Naive thymus-derived CD4-positive, alpha-beta T cell (primary cell): Measurements from ENCODE around the gene OTOP1. TPM values are rescaled to one million over a fixed set of nuclear protein-coding genes. Genes with fewer than 3 reads are reported as not detected.
"Not testable (repeated sequence)": the region's sequence is repeated elsewhere in the genome, so short reads cannot be mapped to it uniquely, and the experiment has no call there.

Experiments
- ATAC-seq: fragments of 150-1000 bp; cut with Tn5 transposase; 2 replicates; pipeline ENCODE4 v1.10.0; 2021; ENCODE audit warnings: mild to moderate bottlenecking, moderate library complexity
- CTCF ChIA-PET: fragments of 350-600 bp; sonication (Branson Sonifier 250); formaldehyde crosslinking; loops from one replicate; lab custom pipeline; 2021; ENCODE audit warnings: antibody characterized with exemption; lab: Charles Lee
- POLR2A ChIA-PET: fragments of 350-600 bp; sonication (Branson Sonifier 250); formaldehyde crosslinking; loops from one replicate; lab custom pipeline; 2021; ENCODE audit warnings: antibody characterized with exemption, inconsistent platforms; lab: Charles Lee
- DNase-seq, 9 donors: peaks; one replicate each; pipeline versions ENCODE4 v3.0.0 to v3.0.0-alpha.2; 2020 to 2022; ENCODE audit warnings: mixed read lengths in 1 of 9
- H3K27ac ChIP-seq: one replicate; pipeline ENCODE4 v1.7.0; 2013; ENCODE audit warnings: mild to moderate bottlenecking, low read depth, low read length, moderate library complexity
- H3K27me3 ChIP-seq, 2 donors: one replicate each; pipeline ENCODE4 v1.7.0; 2013; ENCODE audit warnings: low read length in 2 of 2, mild to moderate bottlenecking in 2 of 2, moderate library complexity in 2 of 2; ENCODE audit not compliant: control insufficient read depth in 2 of 2, insufficient read depth in 2 of 2
- H3K36me3 ChIP-seq, 3 experiments: 1 replicate in 2 of 3; 2 replicates in 1 of 3; pipeline ENCODE4 v1.7.0; 2013; ENCODE audit warnings: low read length in 3 of 3, mild to moderate bottlenecking in 3 of 3, moderate library complexity in 1 of 3; ENCODE audit not compliant: insufficient read depth in 3 of 3, control insufficient read depth in 2 of 3
- H3K4me1 ChIP-seq, 2 donors: one replicate each; pipeline ENCODE4 v1.7.0; 2013; ENCODE audit warnings: low read length in 2 of 2, mild to moderate bottlenecking in 2 of 2, moderate library complexity in 1 of 2; ENCODE audit not compliant: control insufficient read depth in 2 of 2, insufficient read depth in 2 of 2
- H3K4me3 ChIP-seq: 2 replicates; pipeline ENCODE4 v1.7.0; 2013; ENCODE audit warnings: mild to moderate bottlenecking, low read length
- H3K9me3 ChIP-seq, 3 experiments: 1 replicate in 2 of 3; 2 replicates in 1 of 3; pipeline ENCODE4 v1.7.0; 2013; ENCODE audit warnings: low read length in 3 of 3; ENCODE audit not compliant: control insufficient read depth in 2 of 3
- H3K27ac Mint-ChIP-seq, 9 donors: one replicate each; pipeline ENCODE4 v1.8.0; 2020 to 2022; ENCODE audit warnings: mixed read lengths in 9 of 9, mild to moderate bottlenecking in 8 of 9, moderate library complexity in 5 of 9, inconsistent platforms in 2 of 9
- H3K27me3 Mint-ChIP-seq, 5 donors: one replicate each; pipeline ENCODE4 v1.8.0; 2021 to 2022; ENCODE audit warnings: mixed read lengths in 5 of 5, mild to moderate bottlenecking in 1 of 5
- H3K36me3 Mint-ChIP-seq, 5 donors: one replicate each; pipeline ENCODE4 v1.8.0; 2020 to 2022; ENCODE audit warnings: mixed read lengths in 5 of 5, mild to moderate bottlenecking in 3 of 5, inconsistent platforms in 1 of 5
- H3K4me1 Mint-ChIP-seq, 7 donors: one replicate each; pipeline ENCODE4 v1.8.0; 2020 to 2022; ENCODE audit warnings: mixed read lengths in 7 of 7, mild to moderate bottlenecking in 3 of 7, inconsistent platforms in 1 of 7
- H3K4me3 Mint-ChIP-seq, 10 donors: one replicate each; pipeline ENCODE4 v1.8.0; 2020 to 2022; ENCODE audit warnings: mild to moderate bottlenecking in 10 of 10, mixed read lengths in 10 of 10, moderate library complexity in 6 of 10, inconsistent platforms in 2 of 10
- H3K9me3 Mint-ChIP-seq, 11 donors: one replicate each; pipeline ENCODE4 v1.8.0; 2020 to 2022; ENCODE audit warnings: mixed read lengths in 11 of 11, mild to moderate bottlenecking in 4 of 11, inconsistent platforms in 1 of 11, moderate library complexity in 1 of 11
- intact Hi-C, 2 donors: fragments of 100-400 bp; cut with micrococcal nuclease; formaldehyde crosslinking; loops; one replicate each; pipeline ENCODE4 v1.15.1; 2023
- polyA plus RNA-seq, 2 donors: library from polyadenylated mRNA; unstranded; fragments of 300-500 nt; fragmentation: Illumina TruSeq; gene quantifications; one replicate each; pipeline ENCODE4 v1.2.3, GENCODE V29; 2021
- total RNA-seq, 6 experiments: library from RNA in 5 of 6; stranded (reverse) in 5 of 6; gene quantifications; 1 replicate in 5 of 6; 2 replicates in 1 of 6; pipeline ENCODE4 v1.2.3 and lab custom pipeline; 2021 to 2026

Gene OTOP1
- total and polyA plus RNA-seq, 7 experiments from 2014 or later = not detected

- intact Hi-C loops = no loop called here
- no peaks in the 10 kb centered on the region for H3K4me1 ChIP-seq
- no peaks in the 10 kb centered on the region for H3K36me3 ChIP-seq
- H3K9me3 Mint-ChIP-seq = peaks cover 0 to 2% (median 0%) of the 10 kb centered on the region in 11 donors
- no peaks in the 10 kb centered on the region for H3K4me1 Mint-ChIP-seq
- DNase-seq = peak in 1 of 9 donors; percentile 48
- no peak overlapping the region for H3K27ac ChIP-seq
- ChIA-PET POLR2A (no interaction called here), CTCF (interaction anchor here (0.6 kb wide), 1 partner anchor 1382 kb away, joined by 3 read pairs; no protein-coding TSS in a partner anchor)
- H3K4me3 ChIP-seq = no peak overlapping the region
- no peak overlapping the region for H3K27ac Mint-ChIP-seq
- H3K9me3 ChIP-seq = no peaks in the 10 kb centered on the region
- no peaks in the 10 kb centered on the region for H3K27me3 ChIP-seq
- peaks cover 6 to 51% (median 48%) of the 10 kb centered on the region in 5 donors for H3K27me3 Mint-ChIP-seq
- no peak for ATAC-seq
- no peak overlapping the region for H3K4me3 Mint-ChIP-seq
- H3K36me3 Mint-ChIP-seq = no peaks in the 10 kb centered on the region
Observed at GRCh38 chr4:4182835-4183568, 43.7 kb downstream of the OTOP1 start.

GRCh38 chr4:4170596-4171150 is 56.1 kb downstream of the OTOP1 start:
- H3K4me3 ChIP-seq = no peak overlapping the region
- H3K36me3 ChIP-seq = no peaks in the 10 kb centered on the region
- peaks cover 0 to 5% (median 0%) of the 10 kb centered on the region in 11 donors for H3K9me3 Mint-ChIP-seq
- ChIA-PET POLR2A (no interaction called here), CTCF (no interaction called here)
- intact Hi-C loops = no loop called here
- no peaks in the 10 kb centered on the region for H3K27me3 ChIP-seq
- H3K9me3 ChIP-seq = no peaks in the 10 kb centered on the region
- no peaks in the 10 kb centered on the region for H3K36me3 Mint-ChIP-seq
- ATAC-seq (no peak), DNase-seq (no peak)
- no peaks in the 10 kb centered on the region for H3K4me1 ChIP-seq
- no peak overlapping the region for H3K27ac Mint-ChIP-seq
- peaks cover 0 to 41% (median 12%) of the 10 kb centered on the region in 5 donors for H3K27me3 Mint-ChIP-seq
- no peaks in the 10 kb centered on the region for H3K4me1 Mint-ChIP-seq
- no peak overlapping the region for H3K4me3 Mint-ChIP-seq
- H3K27ac ChIP-seq = no peak overlapping the region

- H3K36me3 Mint-ChIP-seq, DNase-seq, H3K9me3 ChIP-seq, H3K4me3 Mint-ChIP-seq, CTCF ChIA-PET, H3K36me3 ChIP-seq, H3K4me3 ChIP-seq, ATAC-seq, intact Hi-C loops, H3K4me1 ChIP-seq, H3K4me1 Mint-ChIP-seq, H3K27me3 ChIP-seq, POLR2A ChIA-PET, H3K27ac Mint-ChIP-seq, H3K27ac ChIP-seq, H3K9me3 Mint-ChIP-seq: not testable (repeated sequence)
- H3K27me3 Mint-ChIP-seq = peaks cover 0 to 29% (median 11%) of the 10 kb centered on the region in 5 donors
Observed at GRCh38 chr4:4167981-4168780, 58.5 kb downstream of the OTOP1 start.

GRCh38 chr4:4166986-4167385 is 59.7 kb downstream of the OTOP1 start:
- H3K27ac Mint-ChIP-seq, H3K4me1 ChIP-seq, H3K4me1 Mint-ChIP-seq, CTCF ChIA-PET, ATAC-seq, H3K27me3 ChIP-seq, intact Hi-C loops, H3K36me3 ChIP-seq, H3K9me3 ChIP-seq, DNase-seq, H3K27ac ChIP-seq, POLR2A ChIA-PET, H3K4me3 ChIP-seq, H3K36me3 Mint-ChIP-seq, H3K9me3 Mint-ChIP-seq, H3K4me3 Mint-ChIP-seq: not testable (repeated sequence)
- H3K27me3 Mint-ChIP-seq = peaks cover 0 to 29% (median 7%) of the 10 kb centered on the region in 5 donors

GRCh38 chr4:4165701-4166392 is 60.9 kb downstream of the OTOP1 start:
- H3K4me1 Mint-ChIP-seq, ATAC-seq, CTCF ChIA-PET, H3K36me3 Mint-ChIP-seq, H3K9me3 Mint-ChIP-seq, DNase-seq, H3K9me3 ChIP-seq, H3K4me1 ChIP-seq, H3K27me3 ChIP-seq, H3K27ac ChIP-seq, H3K4me3 ChIP-seq, POLR2A ChIA-PET, H3K4me3 Mint-ChIP-seq, intact Hi-C loops, H3K27ac Mint-ChIP-seq, H3K36me3 ChIP-seq: not testable (repeated sequence)
- peaks cover 0 to 38% (median 6%) of the 10 kb centered on the region in 5 donors for H3K27me3 Mint-ChIP-seq

GRCh38 chr4:4164532-4165173 is 62.1 kb downstream of the OTOP1 start:
- H3K36me3 ChIP-seq, H3K27ac ChIP-seq, intact Hi-C loops, CTCF ChIA-PET, H3K27ac Mint-ChIP-seq, H3K9me3 Mint-ChIP-seq, ATAC-seq, H3K4me1 Mint-ChIP-seq, H3K36me3 Mint-ChIP-seq, H3K4me3 Mint-ChIP-seq, H3K27me3 ChIP-seq, H3K9me3 ChIP-seq, POLR2A ChIA-PET, H3K4me1 ChIP-seq, H3K4me3 ChIP-seq, DNase-seq: not testable (repeated sequence)
- peaks cover 0 to 38% (median 8%) of the 10 kb centered on the region in 5 donors for H3K27me3 Mint-ChIP-seq
